GM18505 (cell line): ENCODE measurements around the gene LAMTOR2.
A peak's percentile ranks its signal among the peaks of the same experiment; 100 is the strongest.

Experiments
- ATAC-seq: cut with Tn5 transposase; IDR thresholded peaks from one replicate; pipeline ENCODE4 v1.9.1; 2021; ENCODE audit not compliant: unreplicated experiment
- POLR2A ChIP-seq: IDR thresholded peaks from 4 replicates; pipeline ENCODE4 v1.6.1; 2011; ENCODE audit warnings: borderline replicate concordance; ENCODE audit not compliant: insufficient read depth, insufficient read length; ENCODE audit errors: extremely low read depth

Gene LAMTOR2

GRCh38 chr1:156104065-156104810 lies 49.7 kb downstream of the LAMTOR2 start:
- no peak for ATAC-seq
- no peak for TF ChIP-seq POLR2A

GRCh38 chr1:156104861-156105832 lies 50.6 kb downstream of the LAMTOR2 start:
- TF ChIP-seq POLR2A: no peak

GRCh38 chr1:156106624-156107488 lies 52.3 kb downstream of the LAMTOR2 start:
- peak; percentile 7 for ATAC-seq
- no peak for TF ChIP-seq POLR2A

More at GRCh38 chr1:156104861-156105832, 50.6 kb downstream of the LAMTOR2 start:
- no peak for ATAC-seq

- no peak for ATAC-seq
- no peak for TF ChIP-seq POLR2A
Observed at GRCh38 chr1:156108057-156108456, 53.5 kb downstream of the LAMTOR2 start.
